RCC 7860 (cell line): ENCODE data around the gene KCNJ5.

ENCODE experiments used
- DNase-seq: peaks from one replicate; pipeline ENCODE4 v3.0.0-alpha.2; 2015; ENCODE audit warnings: low spot score
- FAIRE-seq: peaks from 2 replicates; lab custom pipeline; 2012; peaks lifted over from hg19 to GRCh38; lab: Jason Lieb, UNC

KCNJ5 gene

DNA sequence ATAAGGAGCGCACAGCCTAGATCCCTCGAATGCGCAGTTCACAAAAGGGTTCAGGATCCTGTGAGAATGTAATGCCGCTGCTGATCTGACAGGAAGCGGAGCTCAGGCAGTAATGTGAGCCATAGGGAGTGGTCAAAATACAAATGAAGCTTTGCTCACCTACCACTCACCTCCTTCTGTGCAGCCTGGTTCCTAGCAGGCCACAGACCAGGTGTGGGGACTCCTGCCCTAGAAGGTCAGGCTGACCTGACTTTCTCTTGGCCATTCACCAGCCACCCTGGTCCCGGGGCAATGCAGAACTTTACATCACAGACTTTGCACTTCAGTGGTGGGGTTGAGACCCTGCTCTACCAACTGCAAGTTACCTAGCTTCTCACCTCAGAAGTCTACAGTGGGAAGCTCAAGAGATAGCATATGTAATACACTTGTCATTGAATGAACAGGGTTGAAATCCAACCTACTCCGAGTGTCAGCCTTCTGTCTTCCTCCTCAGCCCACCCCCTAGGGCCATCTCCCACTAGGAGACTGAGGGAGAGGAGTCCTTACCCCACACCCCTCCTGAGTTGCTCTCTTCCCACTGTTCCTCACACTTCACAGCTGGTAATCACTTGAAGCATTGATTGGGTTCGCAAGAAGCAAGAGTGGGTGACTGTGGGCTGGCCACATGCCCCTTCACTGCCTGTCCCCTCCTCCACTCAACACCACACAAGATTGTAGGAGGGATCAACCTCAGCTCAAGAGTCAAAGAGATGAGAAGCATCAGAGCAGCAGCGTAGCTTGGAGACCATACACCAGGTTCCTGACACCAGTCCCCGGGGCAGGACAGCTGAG lies 22.1 kb upstream of the KCNJ5 start:
- no peak for FAIRE-seq
- DNase-seq: no peak

DNA sequence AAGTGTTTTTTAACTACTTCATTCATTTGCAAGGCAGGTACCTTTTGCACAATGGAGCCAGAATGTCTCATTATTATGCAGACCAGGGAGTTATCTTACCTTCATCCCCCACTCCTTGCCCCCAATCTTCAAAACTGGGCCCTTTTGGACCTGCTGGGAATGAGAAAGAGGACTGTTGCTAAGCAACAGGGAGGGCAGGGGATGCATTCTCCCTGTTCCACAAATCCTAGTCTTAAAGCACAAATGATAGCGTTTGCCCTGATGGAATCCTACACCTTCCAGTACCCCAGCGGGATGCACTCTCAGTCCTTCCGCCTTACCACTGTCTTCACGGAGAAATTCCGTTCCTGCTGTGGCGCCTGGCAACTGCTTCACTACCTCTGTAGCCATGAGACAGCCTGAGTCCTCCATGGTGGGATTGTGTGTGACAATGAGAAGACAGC lies 20.0 kb upstream of the KCNJ5 start:
- no peak for FAIRE-seq
- no peak for DNase-seq

DNA sequence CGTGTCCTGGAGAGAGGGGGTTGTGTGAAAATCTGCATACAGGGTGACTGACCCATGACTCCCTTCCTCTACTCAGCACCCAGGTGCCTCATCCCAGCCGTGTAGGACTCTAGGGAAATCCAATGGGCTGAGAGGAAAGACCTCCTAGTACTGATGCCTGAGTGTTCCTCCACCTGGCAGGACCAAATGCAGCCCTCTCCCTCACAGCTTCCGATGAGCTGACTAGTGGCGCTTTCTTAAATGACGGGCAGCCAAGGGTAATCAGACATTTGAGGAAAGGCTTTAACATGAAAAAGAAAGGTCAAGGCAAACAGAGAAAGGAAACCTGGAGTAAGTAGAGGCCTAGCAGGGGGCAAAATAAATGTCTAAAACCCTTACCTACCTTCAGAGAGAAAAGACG lies 19.1 kb upstream of the KCNJ5 start:
- DNase-seq: no peak
- no peak for FAIRE-seq

DNA sequence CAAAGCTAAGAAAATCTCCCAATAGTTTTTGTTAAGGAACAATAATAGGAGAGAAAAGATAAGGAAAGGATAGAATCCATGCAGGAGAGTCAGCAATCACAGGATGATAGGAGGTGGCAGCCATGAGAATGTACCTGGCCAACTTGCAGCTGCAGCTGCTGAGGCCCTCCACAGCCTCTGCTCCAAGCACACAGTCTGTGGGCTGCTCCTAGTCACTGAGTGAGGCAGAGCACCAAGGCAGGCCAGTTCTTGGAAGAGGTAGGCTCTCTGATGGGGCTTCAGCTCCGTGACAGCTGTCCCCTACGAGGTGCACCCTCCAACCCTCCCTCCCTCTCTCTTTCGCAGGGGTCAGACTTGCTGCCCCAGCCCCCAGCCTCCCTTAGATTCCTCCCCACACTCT lies 18.6 kb upstream of the KCNJ5 start:
- no peak for DNase-seq
- no peak for FAIRE-seq

DNA sequence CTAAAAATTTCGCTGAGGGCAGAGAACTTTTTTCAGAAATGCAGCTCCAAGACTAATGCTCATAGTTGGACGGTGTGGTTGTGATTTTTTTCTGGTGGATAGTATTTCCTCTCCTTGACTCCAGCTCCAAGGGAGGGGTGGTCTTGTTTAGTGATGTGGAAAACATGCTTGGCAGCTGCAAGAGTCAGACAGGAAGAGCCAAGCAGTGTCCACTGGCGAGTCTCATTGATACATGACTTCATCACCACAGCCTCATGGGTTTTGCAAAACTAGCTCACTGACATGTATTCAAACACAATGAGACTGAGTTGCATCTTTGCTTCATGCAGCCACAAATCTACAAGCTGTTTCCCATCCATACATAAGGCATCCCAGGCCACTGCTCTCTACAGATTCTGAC lies 16.7 kb upstream of the KCNJ5 start:
- FAIRE-seq: no peak
- no peak for DNase-seq

DNA sequence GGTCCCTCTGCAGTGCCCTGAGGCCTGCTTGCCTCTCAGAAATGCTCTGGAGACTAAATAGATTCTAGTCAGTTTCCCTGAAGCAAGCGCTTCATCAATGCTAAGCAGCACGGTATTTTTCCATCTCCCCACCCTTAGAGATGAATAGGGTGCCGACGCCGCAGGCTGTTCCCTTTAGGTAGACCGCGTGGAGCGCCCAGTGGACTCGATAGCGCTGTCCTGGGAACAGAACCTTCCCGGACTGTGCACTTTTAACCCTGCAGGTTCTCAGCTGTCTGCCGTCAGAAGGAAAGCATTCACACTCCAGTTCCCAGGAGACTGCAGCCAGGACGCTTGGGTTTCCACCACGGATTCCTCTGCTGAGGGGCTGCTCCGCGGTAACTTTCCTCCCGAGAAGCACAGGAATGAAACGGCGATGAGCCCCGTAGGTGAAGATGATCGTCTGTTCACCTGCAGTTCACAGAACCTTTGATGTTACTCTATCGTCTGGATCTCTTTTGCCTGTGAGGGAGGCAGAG lies 15.0 kb upstream of the KCNJ5 start:
- FAIRE-seq: no peak
- no peak for DNase-seq

DNA sequence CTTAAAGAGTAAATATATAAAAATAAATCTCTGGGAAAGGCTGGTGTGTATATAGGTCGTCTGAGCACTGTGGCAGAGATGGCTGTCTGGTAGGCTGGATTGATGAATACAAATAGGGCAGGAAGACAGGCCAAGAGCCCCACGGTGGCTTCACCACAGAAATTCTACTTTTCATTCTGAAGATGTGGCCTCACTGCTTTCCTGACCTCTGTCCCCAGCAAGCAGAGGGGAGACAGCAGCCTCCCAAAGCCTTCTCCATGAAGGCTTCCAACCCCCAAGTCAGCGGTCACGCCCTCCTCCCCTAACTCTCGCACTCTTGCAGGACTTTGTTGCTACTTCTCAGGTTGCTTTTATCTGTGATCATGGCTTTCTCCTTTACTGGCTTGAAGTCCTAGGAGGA lies 13.4 kb upstream of the KCNJ5 start:
- no peak for DNase-seq
- FAIRE-seq: no peak

DNA sequence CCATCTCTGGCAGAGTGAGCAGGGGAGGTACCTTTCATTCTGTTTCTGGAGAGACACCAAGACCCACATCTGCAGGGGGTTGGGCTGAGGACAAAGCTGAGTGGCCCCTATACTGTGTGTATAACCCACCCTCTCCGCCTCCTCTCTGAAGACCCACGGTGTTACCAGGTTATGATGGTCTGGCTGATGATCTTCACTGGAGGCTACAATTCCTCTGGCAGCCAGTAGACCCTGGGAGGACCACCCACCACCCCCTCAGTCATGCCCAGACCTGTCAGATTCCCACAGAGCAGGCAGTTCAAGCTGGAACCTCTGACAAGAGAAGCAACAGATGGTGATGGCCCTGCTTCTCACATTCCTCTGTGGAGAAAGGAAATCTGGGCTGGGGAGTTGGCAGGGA lies 12.7 kb upstream of the KCNJ5 start:
- DNase-seq: no peak
- FAIRE-seq: no peak

DNA sequence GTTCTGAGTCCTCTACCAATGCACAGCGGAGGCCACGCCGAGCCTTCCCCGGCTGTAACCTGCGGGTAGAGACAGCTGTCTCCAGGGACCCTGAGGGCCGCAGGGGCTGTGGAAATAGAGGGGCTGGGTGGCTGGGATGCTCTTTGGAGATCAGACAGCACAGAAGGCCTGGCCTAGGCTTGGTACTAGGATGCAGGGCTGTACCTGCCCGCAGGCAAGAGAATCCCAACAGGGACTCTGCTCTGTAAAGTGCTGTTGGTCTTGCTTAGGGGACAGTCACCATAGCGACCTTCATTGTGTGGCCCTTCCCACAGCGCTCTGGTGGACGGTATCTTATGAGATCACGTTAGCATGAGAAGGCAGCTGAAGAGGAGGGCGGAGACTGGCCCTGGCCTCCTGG lies 11.3 kb upstream of the KCNJ5 start:
- DNase-seq (no peak), FAIRE-seq (no peak)

DNA sequence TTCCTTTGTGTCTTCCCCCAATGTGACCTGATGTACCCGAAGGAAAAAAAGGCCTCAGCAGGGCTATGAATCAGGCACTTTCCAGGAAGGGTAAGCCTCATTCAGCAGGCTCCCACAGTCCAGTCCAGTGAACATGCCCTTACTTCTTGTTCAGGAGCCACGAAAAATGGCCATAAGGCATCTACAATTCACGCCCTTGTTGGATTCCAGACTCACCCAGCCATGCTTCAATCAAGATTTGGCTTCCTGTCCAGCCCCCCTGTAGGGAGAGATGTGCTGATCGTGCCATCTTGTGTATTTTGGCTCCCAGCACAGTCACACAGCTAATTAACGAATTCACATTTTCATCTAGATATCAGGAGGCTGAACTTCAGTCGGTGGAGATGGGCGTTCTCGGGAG lies 9.9 kb upstream of the KCNJ5 start:
- DNase-seq (no peak), FAIRE-seq (no peak)

DNA sequence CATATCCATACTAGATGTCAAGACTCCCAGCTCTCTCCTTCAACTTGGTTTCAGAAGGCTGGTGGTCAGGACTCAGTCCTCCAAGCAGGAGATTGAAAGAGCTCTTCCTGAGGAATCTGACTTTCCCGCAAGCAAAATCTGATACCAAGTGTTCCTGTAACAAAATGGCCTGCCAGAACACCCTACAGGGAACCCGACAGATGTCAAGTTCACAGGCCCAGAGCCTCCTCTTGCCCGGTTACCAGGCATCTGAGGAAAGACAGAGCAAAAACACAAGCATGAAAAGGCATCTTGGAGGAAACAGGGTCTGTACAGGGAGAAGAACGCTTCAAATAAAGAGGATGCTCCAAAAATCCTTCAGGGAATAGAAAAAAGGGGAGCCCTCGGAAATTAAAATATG lies 8.7 kb upstream of the KCNJ5 start:
- FAIRE-seq (no peak), DNase-seq (no peak)

DNA sequence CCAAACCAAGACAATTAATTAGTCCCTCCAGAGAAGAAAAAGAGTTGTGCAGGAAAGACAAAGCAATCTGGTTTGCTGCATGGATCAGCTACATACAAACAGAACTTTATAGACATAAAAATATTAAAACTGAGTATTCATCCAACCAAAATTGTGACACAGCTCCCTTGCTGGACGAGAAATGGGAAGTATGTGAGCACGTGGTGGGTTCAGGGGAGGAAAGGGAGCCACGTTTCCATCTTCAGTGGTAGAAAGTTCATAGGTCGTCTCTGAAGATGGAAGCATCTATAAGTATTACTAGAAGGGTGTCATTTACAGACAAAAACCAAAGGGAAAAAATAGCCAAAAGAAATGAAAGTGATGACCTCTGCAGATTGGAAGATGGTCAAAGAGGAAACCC lies 7.1 kb upstream of the KCNJ5 start:
- no peak for DNase-seq
- FAIRE-seq: no peak

DNA sequence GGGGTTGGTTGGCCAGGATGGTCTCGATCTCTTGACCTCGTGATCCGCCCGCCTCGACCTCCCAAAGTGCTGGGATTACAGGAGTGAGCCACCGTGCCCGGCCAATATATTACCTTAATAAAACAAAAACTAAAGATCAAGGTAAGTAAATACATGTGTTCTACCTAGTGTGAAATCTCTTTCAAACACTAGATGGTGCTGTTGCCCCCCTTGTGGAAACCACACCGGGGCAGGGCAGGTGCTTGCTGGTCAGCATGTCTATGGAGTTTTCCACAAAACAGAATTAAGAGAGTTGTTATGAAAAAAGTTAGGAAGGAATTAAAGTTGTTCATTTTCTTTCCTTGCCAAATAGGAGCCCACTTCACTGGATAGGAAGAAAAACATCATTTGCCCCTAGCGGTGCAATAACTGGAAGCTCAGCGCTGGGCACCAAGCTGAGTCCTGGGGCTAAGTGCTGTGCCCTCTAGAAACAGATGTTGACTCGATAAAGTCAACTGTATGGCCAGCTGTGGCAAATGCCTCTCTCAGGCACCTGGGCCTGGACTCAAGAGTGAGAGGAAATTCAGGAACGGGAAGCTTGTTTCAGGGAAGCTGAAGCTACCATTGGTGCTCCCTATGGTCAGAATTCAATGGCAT lies 6.3 kb upstream of the KCNJ5 start:
- DNase-seq: peak; percentile 24
- peak; percentile 14 for FAIRE-seq

DNA sequence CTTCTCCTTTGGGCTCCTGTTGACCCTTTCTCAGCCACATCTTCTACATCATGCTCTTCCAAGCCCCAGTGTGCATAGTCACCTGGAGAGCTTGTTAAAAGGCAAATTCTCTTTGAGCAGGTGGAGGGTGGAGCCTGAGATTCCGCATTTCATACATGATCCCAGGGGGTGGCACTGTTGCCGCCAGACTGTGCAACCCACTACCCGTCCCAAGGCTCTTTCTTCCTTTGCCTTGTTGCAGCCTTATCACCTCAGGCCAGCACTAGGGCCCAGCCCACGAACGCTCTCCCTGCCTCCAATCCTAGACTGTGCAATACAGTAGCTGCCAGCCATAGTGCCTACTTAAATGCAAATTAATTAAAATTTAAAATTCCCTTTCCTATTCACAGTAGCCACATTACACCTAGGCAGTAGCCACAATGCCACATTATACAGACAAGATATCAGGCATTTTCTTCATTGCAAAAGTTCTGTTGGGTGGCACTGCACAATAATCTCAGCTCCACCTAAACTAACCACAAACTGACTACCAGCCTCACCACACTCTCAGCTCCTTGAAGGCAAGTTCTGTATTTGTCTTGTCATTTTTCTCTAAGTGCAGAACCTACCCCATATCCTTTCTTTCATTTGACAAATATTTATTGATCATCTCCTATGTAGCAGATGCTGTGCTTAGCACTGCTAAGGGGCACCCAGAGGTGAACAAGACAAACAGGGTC lies 4.6 kb upstream of the KCNJ5 start:
- DNase-seq (no peak), FAIRE-seq (no peak)

DNA sequence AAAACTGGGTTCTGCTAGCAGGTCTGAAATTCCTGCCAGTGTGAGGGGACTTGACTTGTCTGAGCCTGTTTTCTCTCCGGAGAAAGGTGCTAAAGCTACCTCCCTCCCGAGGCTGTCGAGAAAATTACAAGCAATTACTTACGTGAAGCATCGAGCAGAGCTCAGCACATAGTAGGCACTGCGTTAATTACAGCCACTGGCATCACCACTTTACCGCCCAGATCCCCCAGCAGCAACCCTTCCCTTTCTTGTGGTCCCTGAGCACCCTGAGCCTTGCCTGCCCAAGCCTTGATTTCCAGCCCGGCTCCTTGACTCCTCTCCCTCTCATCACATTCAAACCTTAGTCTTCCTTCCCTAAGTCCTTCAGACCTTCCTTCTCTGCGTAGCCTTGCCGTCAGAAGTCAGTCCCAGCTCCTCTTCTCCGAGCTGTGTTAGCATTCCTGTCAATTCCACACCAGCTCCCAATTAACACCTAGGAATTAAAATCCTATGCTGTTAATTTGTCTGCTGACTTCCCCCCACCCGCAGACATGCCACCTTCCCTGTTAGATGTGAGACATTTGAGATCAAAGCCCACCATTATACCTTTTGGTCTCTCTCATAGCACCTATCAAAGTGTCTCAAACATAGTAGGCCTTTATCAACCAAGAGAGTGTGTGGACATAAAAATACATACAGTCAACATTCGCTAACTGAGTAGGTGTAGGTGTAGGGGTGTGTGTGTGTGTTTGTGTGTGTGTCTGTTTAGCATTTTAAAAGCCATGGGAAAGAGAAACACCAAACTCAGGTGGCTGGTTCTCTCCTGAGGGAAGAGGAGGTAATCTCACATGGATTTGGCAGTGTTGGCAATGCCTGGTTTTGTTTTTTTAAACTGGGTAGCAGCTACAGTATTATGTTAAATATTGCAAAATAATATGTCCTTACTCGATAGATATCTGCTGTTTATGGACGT lies 2.8 kb upstream of the KCNJ5 start:
- DNase-seq (no peak), FAIRE-seq (no peak)

DNA sequence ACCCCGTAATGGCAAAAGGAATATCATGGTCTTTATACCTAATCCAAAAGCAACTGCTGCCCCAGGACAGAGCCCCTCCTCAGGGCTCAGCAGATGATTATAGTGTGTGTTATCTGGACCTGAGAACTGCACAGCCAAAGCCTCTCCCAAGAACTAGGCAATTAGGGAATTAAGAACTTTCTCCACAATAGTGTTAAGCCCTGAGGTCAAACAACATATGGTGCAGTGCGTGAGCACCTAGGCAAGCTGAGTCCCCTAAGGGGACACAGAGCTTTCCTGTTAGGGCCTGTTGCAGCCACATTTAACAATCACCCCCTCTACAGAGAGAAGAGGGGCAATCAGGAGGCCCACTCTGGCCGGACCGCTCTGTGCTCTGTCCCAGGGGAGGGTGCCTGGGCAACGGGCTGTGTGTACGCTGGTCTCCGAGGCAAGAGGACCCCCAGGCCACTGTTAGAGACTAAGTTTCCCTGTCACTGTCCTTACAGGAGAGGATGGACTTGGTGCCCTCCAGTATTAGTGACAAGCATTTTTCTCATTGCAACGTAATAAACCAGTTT lies 1.4 kb upstream of the KCNJ5 start:
- DNase-seq: no peak
- no peak for FAIRE-seq

DNA sequence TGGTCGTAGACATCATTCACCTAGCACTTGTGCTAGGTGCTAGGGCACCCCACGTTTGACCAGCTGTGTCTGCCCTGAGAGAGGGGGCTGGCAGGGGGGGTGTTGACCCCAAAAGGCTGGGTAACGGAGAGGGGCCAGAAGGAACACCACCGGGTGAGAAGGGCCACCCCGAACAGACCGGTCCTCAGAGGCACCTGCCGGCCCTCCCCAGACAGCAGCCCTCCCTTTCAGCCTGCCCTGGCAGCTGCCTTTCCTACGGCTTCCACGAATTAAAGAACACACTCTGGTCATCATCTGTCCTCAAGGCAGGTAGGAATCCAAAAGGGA lies 977 bp upstream of the KCNJ5 start:
- DNase-seq: no peak
- FAIRE-seq: no peak

DNA sequence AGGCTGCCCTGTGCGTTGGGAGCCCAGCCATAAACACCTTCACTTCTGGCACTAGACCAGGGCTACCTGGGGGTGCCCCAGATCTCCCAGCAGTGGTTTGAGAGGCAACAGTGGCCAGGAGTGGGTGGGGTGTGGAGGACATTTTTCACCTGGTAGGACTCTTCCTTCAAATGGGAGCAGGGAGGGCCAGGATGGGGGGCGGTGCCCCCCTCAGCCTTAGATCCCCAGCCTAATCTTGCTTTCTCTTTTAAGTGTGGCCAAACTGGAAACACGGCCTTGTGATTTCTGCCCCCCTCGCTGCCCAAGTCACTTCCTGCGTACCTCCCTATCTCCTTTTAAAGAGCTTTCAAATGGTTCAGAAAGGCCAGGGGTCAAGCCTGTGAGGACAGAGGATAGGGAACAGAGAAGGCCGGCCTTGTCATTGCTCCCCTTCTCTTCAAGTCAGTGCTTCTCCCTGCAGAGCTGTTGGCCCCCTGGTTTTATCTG lies 800 bp downstream of the KCNJ5 start:
- DNase-seq: no peak
- FAIRE-seq: no peak

DNA sequence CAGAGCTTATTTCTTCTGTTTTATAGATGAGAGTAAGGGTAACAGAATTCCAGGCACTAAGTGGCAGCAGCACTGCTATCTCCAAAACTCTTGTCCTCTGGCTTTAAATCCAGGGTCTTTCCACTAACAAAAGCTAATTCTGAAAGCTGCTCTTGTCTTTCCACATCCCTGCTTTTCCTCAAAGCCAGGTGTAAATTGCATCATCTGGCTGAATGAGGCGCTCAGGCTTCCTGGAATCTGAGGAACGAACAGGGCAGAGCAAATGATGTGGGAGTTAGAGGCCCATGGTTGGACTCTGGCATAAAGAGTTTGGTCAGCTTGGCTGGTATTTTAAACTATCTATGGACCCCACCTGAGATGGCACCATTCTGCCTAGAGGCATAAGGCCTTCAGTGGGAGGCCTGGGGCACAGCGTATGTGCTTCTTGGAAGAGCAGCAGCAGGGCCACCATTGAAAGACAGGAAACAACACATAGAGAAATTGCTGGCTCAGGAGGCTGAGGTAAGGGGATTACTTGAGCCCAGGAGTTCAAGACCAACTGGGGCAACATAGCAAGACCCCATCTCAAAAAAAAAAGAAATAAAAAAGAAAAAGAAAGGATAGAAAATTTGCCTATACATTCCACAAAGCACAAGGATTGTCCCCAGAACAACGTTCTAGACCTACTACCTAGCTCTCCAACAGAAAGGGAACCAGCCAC lies 1.9 kb downstream of the KCNJ5 start:
- DNase-seq: no peak
- FAIRE-seq: no peak
